Measurements from ENCODE around the gene SLIT3.

Gene SLIT3

GRCh38 chr5:168827636-168828035 is 473.3 kb downstream of the SLIT3 start:
- DNase-seq (ENCODE audit: low read depth): no peak

GRCh38 chr5:168826246-168826725 is 474.7 kb downstream of the SLIT3 start:
- no peak for DNase-seq (ENCODE audit: low read depth)

GRCh38 chr5:168822745-168823281 is 478.1 kb downstream of the SLIT3 start:
- DNase-seq (ENCODE audit: low read depth): no peak

- no peak for DNase-seq (ENCODE audit: low read depth)
These were observed 478.6 kb downstream of the SLIT3 start for GRCh38 chr5:168822248-168822744.

GRCh38 chr5:168820874-168821273 is 480.1 kb downstream of the SLIT3 start:
- no peak for DNase-seq (ENCODE audit: low read depth)

GRCh38 chr5:168819004-168819621 is 481.8 kb downstream of the SLIT3 start:
- DNase-seq (ENCODE audit: low read depth): no peak

GRCh38 chr5:168818558-168818957 is 482.4 kb downstream of the SLIT3 start:
- DNase-seq (ENCODE audit: low read depth): no peak

- no peak for DNase-seq (ENCODE audit: low read depth)
These were observed 483.3 kb downstream of the SLIT3 start for GRCh38 chr5:168817591-168817990.

GRCh38 chr5:168816661-168817060 is 484.3 kb downstream of the SLIT3 start:
- no peak for DNase-seq (ENCODE audit: low read depth)

- no peak for DNase-seq (ENCODE audit: low read depth)
These were observed 487.6 kb downstream of the SLIT3 start for GRCh38 chr5:168813184-168813968.

- DNase-seq (ENCODE audit: low read depth): no peak
These were observed 490.3 kb downstream of the SLIT3 start for GRCh38 chr5:168810641-168811040.

GRCh38 chr5:168809218-168809617 is 491.7 kb downstream of the SLIT3 start:
- DNase-seq (ENCODE audit: low read depth): no peak

- DNase-seq (ENCODE audit: low read depth): no peak
These were observed 492.8 kb downstream of the SLIT3 start for GRCh38 chr5:168808051-168808616.

GRCh38 chr5:168807287-168807686 is 493.7 kb downstream of the SLIT3 start:
- DNase-seq (ENCODE audit: low read depth): no peak

GRCh38 chr5:168803541-168803940 is 497.4 kb downstream of the SLIT3 start:
- no peak for DNase-seq (ENCODE audit: low read depth)

- no peak for DNase-seq (ENCODE audit: low read depth)
These were observed 498.6 kb downstream of the SLIT3 start for GRCh38 chr5:168802337-168802736.

GRCh38 chr5:168801567-168801966 is 499.4 kb downstream of the SLIT3 start:
- DNase-seq (ENCODE audit: low read depth): no peak

GRCh38 chr5:168800701-168801100 is 500.2 kb downstream of the SLIT3 start:
- DNase-seq (ENCODE audit: low read depth): no peak

- DNase-seq (ENCODE audit: low read depth): no peak
These were observed 502.6 kb downstream of the SLIT3 start for GRCh38 chr5:168798065-168799023.

- DNase-seq (ENCODE audit: low read depth): no peak
These were observed 504.1 kb downstream of the SLIT3 start for GRCh38 chr5:168796593-168797580.

Measured in stimulated activated CD8-positive, alpha-beta memory T cell treated with anti-CD3 and anti-CD28 coated beads, Interleukin-15, amount 100 ng/mL, for 24 hours (primary cell).